ENCODE results near the gene OCEL1.

- TF ChIP-seq NR2C2 (CRISPR knock-in tag; IDR thresholded peaks at IDR 0.05; ENCODE audit: borderline replicate concordance) (no peak), CTCF (CRISPR knock-in tag; IDR thresholded peaks at IDR 0.05) (no peak), GABPB1 (CRISPR knock-in tag; IDR thresholded peaks at IDR 0.05) (no peak), USF2 (IDR thresholded peaks at IDR 0.05; ENCODE audit: low read depth, low read length) (no peak), USF2 (CRISPR knock-in tag; IDR thresholded peaks at IDR 0.05; ENCODE audit: borderline replicate concordance) (no peak), ZNF430 (CRISPR knock-in tag; IDR thresholded peaks at IDR 0.05) (no peak), TARDBP (CRISPR knock-in tag; IDR thresholded peaks at IDR 0.05) (no peak), ETS1 (CRISPR knock-in tag; IDR thresholded peaks at IDR 0.05) (no peak), SIN3B (IDR thresholded peaks at IDR 0.05; ENCODE audit: low read length) (no peak), SMC3 (IDR thresholded peaks at IDR 0.05; ENCODE audit: low read length) (no peak), ELF1 (CRISPR knock-in tag; IDR thresholded peaks at IDR 0.05) (no peak), NFIC (IDR thresholded peaks at IDR 0.05; ENCODE audit: low read length) (no peak)
Observed at GRCh38 chr19:17210296-17210695, 15.7 kb upstream of the OCEL1 start.

All from HepG2 (cell line).